Hippocampal formation (tissue), 2 donors: ENCODE measurements around the gene BORCS8.
"Not testable (repeated sequence)": the region's sequence is repeated elsewhere in the genome, so short reads cannot be mapped to it uniquely, and the experiment has no call there.

ENCODE experiments used
- DNase-seq, 2 donors: peaks; one replicate each; lab custom pipeline; 2025; lab: John Stamatoyannopoulos, UW

The BORCS8 gene

GRCh38 chr19:19148504-19148903, 43.4 kb downstream of the BORCS8 start:
- DNase-seq = not testable (repeated sequence)

DNA sequence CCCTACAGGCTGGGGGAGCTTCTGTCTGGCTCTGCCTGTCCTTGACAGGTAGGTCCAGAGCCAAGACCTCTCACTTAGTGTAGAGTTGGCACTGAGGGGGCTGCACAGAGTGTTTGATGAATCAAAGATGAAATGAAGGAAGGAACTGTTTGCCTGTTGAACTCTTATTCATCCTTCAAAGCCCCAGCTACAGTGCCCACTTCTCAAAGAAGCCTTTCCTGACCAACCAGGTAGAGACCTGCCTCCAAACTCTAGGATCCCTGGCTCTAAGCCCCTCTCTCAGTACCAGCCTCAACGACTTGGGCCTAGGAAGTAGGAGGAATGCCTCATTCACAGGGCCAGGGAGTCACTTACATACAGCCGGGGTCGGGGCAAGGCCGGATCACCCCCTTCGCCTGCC, 44.6 kb downstream of the BORCS8 start:
- no peak for DNase-seq

- DNase-seq = no peak
These were observed 45.1 kb downstream of the BORCS8 start for GRCh38 chr19:19146865-19147264.

GRCh38 chr19:19145684-19146608, 46.0 kb downstream of the BORCS8 start:
- DNase-seq = peak; percentile 4 to 44

DNA sequence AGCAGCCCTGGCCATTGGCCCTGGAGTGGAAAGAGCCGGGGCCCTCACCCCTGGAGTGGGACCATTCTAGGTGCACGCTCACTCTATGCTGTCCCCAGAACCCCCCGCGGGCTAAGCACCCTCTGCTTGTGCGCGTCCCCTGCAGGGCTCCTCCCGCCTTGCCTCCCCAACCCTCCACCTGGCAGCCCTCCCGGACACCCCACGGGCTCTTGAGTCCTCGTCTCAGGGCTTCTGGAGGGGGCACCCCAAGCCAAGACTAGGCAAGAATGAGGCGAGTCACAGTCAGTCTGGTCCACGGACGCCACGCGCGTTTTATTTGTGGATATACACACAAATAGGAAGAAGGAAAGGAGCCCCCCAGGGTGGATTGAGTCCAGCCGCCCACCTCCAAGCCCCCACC, 46.7 kb downstream of the BORCS8 start:
- no peak for DNase-seq

DNA sequence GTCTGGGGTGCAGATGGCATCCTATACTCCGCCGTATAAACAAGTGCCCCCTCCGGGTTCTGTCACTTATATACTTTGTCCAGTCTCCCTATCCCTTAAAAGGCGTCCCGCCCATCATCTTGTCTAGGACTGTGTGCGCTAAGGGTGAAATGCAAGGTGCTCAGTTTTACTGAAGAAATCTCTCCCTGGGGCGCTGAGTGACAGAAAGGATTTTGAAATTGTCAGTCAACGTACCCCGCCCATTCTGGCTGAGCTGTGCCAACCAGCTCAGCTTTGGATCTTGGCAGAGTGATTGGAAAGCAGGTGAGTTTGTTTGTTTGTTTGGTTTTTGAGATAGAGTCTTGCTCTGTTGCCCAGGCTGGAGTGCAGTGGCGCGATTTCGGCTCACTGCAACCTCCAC, 49.6 kb downstream of the BORCS8 start:
- DNase-seq = no peak

DNA sequence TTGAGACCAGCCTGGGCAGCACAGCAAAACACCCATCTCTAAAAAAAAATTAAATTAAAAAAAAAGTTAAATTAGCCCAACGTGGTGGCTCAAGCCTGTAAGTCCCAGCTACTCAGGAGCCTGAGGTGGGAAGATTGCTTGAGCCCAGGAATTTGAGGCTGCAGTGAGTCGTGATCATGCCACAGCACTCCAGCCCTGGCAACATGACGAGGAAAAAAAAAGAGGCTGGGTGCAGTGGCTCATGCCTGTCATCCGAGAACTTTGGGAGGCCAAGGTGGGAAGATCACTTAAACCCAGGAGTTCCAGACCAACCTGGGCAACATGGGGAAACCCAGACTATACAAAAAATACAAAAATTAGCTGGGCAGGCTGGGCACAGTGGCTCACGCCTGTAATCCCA, 51.5 kb downstream of the BORCS8 start:
- no peak for DNase-seq

- DNase-seq = no peak
These were observed 52.1 kb downstream of the BORCS8 start for GRCh38 chr19:19139876-19140229.

GRCh38 chr19:19138109-19138981, 53.6 kb downstream of the BORCS8 start, which contains the start of gene TMEM161A:
TSS of gene TMEM161A (minus strand) at chr19:19138478. CDS start at chr19:19138428, 50 bp downstream.
- peak; percentile 93 for DNase-seq

DNA sequence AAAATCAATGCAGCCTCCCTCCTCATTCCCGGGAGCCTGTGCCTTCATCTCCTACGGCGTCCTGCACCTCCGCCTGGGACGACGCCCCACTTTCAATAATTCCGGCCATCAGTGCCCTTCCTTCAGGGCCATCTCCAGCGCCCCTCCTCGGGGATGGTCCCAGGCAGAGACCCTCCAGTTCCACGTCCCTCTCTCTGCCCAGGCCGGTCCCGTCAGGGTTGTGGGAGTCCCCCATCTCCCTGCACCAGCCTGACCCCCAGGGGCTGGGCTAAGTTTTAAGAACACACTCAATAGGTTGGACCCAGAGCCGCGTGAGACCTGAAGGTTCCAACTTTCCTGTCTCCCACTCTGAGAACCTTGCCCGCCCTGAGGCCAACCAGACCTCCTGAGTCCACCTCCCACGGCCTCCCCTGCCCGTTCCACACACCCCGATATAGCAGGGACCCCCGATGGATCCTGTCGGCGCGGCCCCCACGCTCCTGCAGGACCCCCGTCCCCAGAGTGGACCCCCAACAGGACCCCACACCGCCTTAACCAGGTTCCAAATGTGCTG, 54.3 kb downstream of the BORCS8 start:
- DNase-seq = no peak

DNA sequence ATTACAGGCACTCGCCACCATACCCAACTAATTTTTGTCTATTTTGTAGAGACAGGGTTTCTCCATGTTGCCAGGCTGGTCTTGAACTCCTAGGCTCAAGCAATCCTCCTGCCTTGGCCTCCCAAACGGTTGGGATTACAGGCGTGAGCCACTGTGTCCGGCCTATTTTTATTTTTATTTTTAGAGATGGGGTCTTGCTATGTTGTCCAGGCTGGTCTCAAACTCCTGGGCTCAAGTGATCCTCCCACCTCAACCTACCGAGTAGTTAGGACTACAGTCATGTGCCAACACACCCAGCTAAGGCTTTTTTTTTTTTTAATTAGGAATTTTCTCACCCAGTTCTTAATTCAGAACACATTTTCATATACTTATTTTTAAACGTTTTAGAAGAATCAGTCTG, 56.2 kb downstream of the BORCS8 start:
- not testable (repeated sequence) for DNase-seq

- DNase-seq = no peak
These were observed 57.2 kb downstream of the BORCS8 start for GRCh38 chr19:19134687-19135158.

GRCh38 chr19:19133985-19134384, 58.0 kb downstream of the BORCS8 start:
- no peak for DNase-seq

GRCh38 chr19:19132912-19133311, 59.0 kb downstream of the BORCS8 start:
- no peak for DNase-seq

DNA sequence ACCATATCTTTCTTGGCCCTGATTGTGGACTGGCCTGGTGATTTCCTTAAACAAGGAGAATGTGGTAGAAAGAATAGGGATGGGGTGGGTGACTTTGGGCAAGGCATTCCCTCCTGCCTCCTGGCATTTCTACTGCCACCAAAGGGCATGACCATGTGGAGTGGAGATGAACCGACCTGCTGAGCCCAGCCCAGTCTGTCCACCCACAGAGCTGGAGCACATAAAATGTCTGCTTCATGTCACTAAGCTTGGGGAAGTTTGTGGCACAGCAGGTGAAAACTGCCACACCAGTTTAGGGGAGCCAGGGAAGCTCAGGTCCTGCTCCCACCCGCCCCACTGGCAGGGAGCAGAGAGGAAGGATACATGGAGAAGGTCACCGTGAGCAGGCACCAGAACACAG, 60.0 kb downstream of the BORCS8 start:
- DNase-seq = no peak
